ENCODE data around the gene AGL.

AGL gene

GRCh38 chr1:99963041-99963795 lies 113.1 kb downstream of the AGL start:
- no peaks in the 10 kb centered on the region for H3F3A ChIP-seq (ENCODE audit: control insufficient read depth, insufficient read depth)
- no peak overlapping the region for H3K27ac ChIP-seq (ENCODE audit: low read depth, low read length)
- no peaks in the 10 kb centered on the region for H3K27me3 ChIP-seq (ENCODE audit: control insufficient read depth, low read length)

DNA sequence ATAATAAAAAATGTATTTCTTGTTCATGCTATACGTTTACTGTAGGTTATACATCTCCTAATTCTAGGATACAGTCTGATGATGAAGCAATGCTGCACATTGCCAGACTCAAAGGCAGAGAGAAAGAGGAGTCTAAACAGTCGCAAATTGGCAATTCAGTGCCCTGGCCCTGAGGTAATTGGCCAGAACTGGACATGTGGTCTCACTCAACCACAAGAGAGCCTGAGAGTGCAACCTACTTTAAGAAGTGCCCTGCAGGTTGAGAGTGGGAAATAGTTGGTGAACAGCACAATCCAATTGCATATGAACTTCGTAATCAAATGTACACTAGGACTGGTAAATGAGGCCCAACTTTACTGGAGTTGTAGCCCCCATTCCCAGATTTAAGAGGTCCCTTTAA lies 114.6 kb downstream of the AGL start:
- TF ChIP-seq CTCF (IDR thresholded peaks at IDR 0.05; ENCODE audit: low read depth, low read length, poor library complexity, severe bottlenecking): no peak
- TF ChIP-seq EZH2phosphoT487 (IDR thresholded peaks at IDR 0.05; ENCODE audit: borderline replicate concordance, low read length): no peak
- H3K27me3 ChIP-seq (ENCODE audit: control insufficient read depth, low read length): no peaks in the 10 kb centered on the region
- H3K4me2 ChIP-seq (ENCODE audit: low read length): no peak overlapping the region

More at GRCh38 chr1:99963041-99963795, 113.1 kb downstream of the AGL start:
- H3K4me3 ChIP-seq (ENCODE audit: low read length): no peak overlapping the region
- H3K4me1 ChIP-seq (ENCODE audit: control insufficient read depth, low read length): 0 out of 2 replicates have a peak, but pooled peaks cover under 1% of the 10 kb centered on the region
- no peaks in the 10 kb centered on the region for H3K9me3 ChIP-seq (ENCODE audit: control insufficient read depth, insufficient read depth, low read length)
- no peak overlapping the region for H3K4me2 ChIP-seq (ENCODE audit: low read length)
- no peaks in the 10 kb centered on the region for H4K20me1 ChIP-seq (ENCODE audit: control insufficient read depth, insufficient read depth, low read depth, low read length)
- no peak for TF ChIP-seq CTCF (IDR thresholded peaks at IDR 0.05; ENCODE audit: low read depth, low read length, poor library complexity, severe bottlenecking)
- TF ChIP-seq EZH2phosphoT487 (IDR thresholded peaks at IDR 0.05; ENCODE audit: borderline replicate concordance, low read length): no peak
- no peaks in the 10 kb centered on the region for H3K79me2 ChIP-seq (ENCODE audit: control insufficient read depth, low read length)
- H3K36me3 ChIP-seq (ENCODE audit: control insufficient read depth, low read length): no peaks in the 10 kb centered on the region
- H3K9me2 ChIP-seq (replicated peaks; ENCODE audit: control insufficient read depth, low read length): no peaks in the 10 kb centered on the region

DNA sequence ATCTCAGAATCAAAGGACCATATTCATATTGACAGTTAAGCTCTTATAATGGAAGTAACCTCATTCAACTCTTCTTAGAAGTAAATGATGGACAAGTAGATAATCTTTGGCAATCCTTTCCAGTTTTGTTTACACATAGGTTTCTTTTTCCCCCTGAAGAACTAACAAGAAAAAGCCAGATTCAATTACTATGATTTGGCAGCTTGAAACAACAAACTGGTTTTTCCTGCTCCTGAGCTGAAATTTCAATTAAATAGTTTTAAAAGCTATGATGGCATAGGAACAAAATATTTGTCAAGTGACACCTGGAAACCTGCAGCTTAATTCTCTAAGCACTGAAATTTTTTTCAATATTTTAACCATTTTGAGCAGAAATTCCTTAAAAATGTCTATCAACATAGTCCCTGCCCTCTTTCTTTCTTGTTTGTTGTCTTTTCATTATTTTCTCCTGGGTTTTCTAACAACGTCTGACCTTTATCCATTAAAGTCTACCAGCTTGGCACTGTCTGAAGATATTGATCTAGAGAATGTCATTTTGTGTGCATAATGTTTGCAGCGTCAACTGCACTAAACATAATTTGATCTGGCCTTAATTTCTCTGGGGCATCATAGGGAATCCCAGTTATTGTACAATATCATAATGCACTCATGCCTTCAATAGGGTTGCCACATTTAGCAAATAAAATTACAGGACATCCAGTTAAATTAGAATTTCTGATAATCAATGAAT lies 115.7 kb downstream of the AGL start:
- H3K4me2 ChIP-seq (ENCODE audit: low read length): no peak overlapping the region
- no peak overlapping the region for H3K4me3 ChIP-seq (ENCODE audit: low read length)
- no peaks in the 10 kb centered on the region for H4K20me1 ChIP-seq (ENCODE audit: control insufficient read depth, insufficient read depth, low read depth, low read length)
- no peak overlapping the region for H3K27ac ChIP-seq (ENCODE audit: low read depth, low read length)
- no peaks in the 10 kb centered on the region for H3K27me3 ChIP-seq (ENCODE audit: control insufficient read depth, low read length)
- peaks cover 18% of the 10 kb centered on the region for H3K4me1 ChIP-seq (ENCODE audit: control insufficient read depth, low read length)
- H3K79me2 ChIP-seq (ENCODE audit: control insufficient read depth, low read length): peaks cover 20% of the 10 kb centered on the region
- no peak for TF ChIP-seq EZH2phosphoT487 (IDR thresholded peaks at IDR 0.05; ENCODE audit: borderline replicate concordance, low read length)
- TF ChIP-seq CTCF (IDR thresholded peaks at IDR 0.05; ENCODE audit: low read depth, low read length, poor library complexity, severe bottlenecking): no peak
- no peaks in the 10 kb centered on the region for H3F3A ChIP-seq (ENCODE audit: control insufficient read depth, insufficient read depth)
- no peaks in the 10 kb centered on the region; the same call in 1 of the 2 replicates for H3K36me3 ChIP-seq (ENCODE audit: control insufficient read depth, low read length)
- H3K9me2 ChIP-seq (replicated peaks; ENCODE audit: control insufficient read depth, low read length): no peaks in the 10 kb centered on the region
- no peaks in the 10 kb centered on the region for H3K9me3 ChIP-seq (ENCODE audit: control insufficient read depth, insufficient read depth, low read length)

More for the DNA sequence above, 114.6 kb downstream of the AGL start:
- H3K79me2 ChIP-seq (ENCODE audit: control insufficient read depth, low read length): peaks cover 10% of the 10 kb centered on the region
- no peaks in the 10 kb centered on the region; the same call in 1 of the 2 replicates for H3K36me3 ChIP-seq (ENCODE audit: control insufficient read depth, low read length)
- no peaks in the 10 kb centered on the region for H3K9me2 ChIP-seq (replicated peaks; ENCODE audit: control insufficient read depth, low read length)
- no peaks in the 10 kb centered on the region for H3K9me3 ChIP-seq (ENCODE audit: control insufficient read depth, insufficient read depth, low read length)
- no peaks in the 10 kb centered on the region for H3F3A ChIP-seq (ENCODE audit: control insufficient read depth, insufficient read depth)
- no peak overlapping the region for H3K4me3 ChIP-seq (ENCODE audit: low read length)
- H3K27ac ChIP-seq (ENCODE audit: low read depth, low read length): no peak overlapping the region
- H3K4me1 ChIP-seq (ENCODE audit: control insufficient read depth, low read length): peaks cover 15% of the 10 kb centered on the region
- no peaks in the 10 kb centered on the region for H4K20me1 ChIP-seq (ENCODE audit: control insufficient read depth, insufficient read depth, low read depth, low read length)
